Endothelial cell of umbilical vein (primary cell): ENCODE data around the gene SMTNL1. TPM values are rescaled to one million over a fixed set of nuclear protein-coding genes. Genes with fewer than 3 reads are reported as not detected.

Experiments used
- BruUV-seq: library from RNA; stranded (reverse); fragments of 400-500 nt; replicated peaks from 2 replicates; lab custom pipeline; 2021; lab: Mats Ljungman, UMichigan
- CTCF ChIA-PET: fragments of 300-600, 350-600 bp; sonication (Branson Sonifier 250); formaldehyde crosslinking; loops from one replicate; lab custom pipeline; 2021; ENCODE audit warnings: antibody characterized with exemption, inconsistent platforms; lab: Charles Lee
- POLR2A ChIA-PET: fragments of 300-600, 350-600 bp; sonication (Branson Sonifier 250); formaldehyde crosslinking; loops from one replicate; lab custom pipeline; 2021; ENCODE audit warnings: antibody characterized with exemption, inconsistent platforms; lab: Charles Lee
- DNase-seq: peaks from one replicate; pipeline ENCODE4 v3.0.0-alpha.2; 2011; ENCODE audit warnings: low read depth, low spot score
- FAIRE-seq: peaks from 2 replicates; lab custom pipeline; 2011; peaks lifted over from hg19 to GRCh38; lab: Jason Lieb, UNC
- H2AFZ ChIP-seq: 2 replicates; pipeline ENCODE4 v1.6.0; 2012; ENCODE audit warnings: low read depth, low read length, control low read depth, inconsistent platforms
- H3K27ac ChIP-seq: 2 replicates; pipeline ENCODE4 v1.5.1; 2011; ENCODE audit warnings: low read depth, mild to moderate bottlenecking, control low read depth, low read length, moderate library complexity; ENCODE audit not compliant: insufficient read depth
- H3K27me3 ChIP-seq, 2 experiments: 2 replicates each; pipeline versions ENCODE4 v1.6.0 to v1.6.1; 2011; ENCODE audit warnings: low read length in 2 of 2, mixed read lengths in 1 of 2; ENCODE audit not compliant: control insufficient read depth in 2 of 2, insufficient read depth in 2 of 2
- H3K36me3 ChIP-seq, 2 experiments: 2 replicates in 1 of 2; 3 replicates in 1 of 2; pipeline ENCODE4 v1.5.1; 2011; ENCODE audit warnings: low read length in 2 of 2, mild to moderate bottlenecking in 1 of 2, moderate library complexity in 1 of 2; ENCODE audit not compliant: control insufficient read depth in 2 of 2, insufficient read depth in 2 of 2; ENCODE audit errors: extremely low read depth in 1 of 2
- H3K4me1 ChIP-seq: 3 replicates; pipeline ENCODE4 v1.5.1; 2011; ENCODE audit warnings: mild to moderate bottlenecking, low read length; ENCODE audit not compliant: control insufficient read depth, insufficient read depth; ENCODE audit errors: extremely low read depth
- H3K4me2 ChIP-seq: 2 replicates; pipeline ENCODE4 v1.6.1; 2011; ENCODE audit warnings: low read length, control low read depth, mixed read lengths; ENCODE audit not compliant: insufficient read depth
- H3K4me3 ChIP-seq, 3 experiments: fragments of 200-600 bp in 1 of 3; sonication (generic), shearing (Covaris generic) in 1 of 3; replicated peaks in 1 of 3; 2 replicates each; pipeline ENCODE4 v1.5.1; 2011 to 2016; ENCODE audit warnings: control low read depth in 3 of 3, low read length in 3 of 3, mild to moderate bottlenecking in 2 of 3, inconsistent platforms in 1 of 3, low read depth in 1 of 3, moderate library complexity in 1 of 3; ENCODE audit not compliant: insufficient read depth in 1 of 3
- H3K79me2 ChIP-seq: 2 replicates; pipeline ENCODE4 v1.6.0; 2012; ENCODE audit warnings: low read length, inconsistent platforms; ENCODE audit not compliant: control insufficient read depth, insufficient read depth
- H3K9ac ChIP-seq: replicated peaks from 2 replicates; pipeline ENCODE3; 2011; ENCODE audit warnings: low read length, control low read depth; ENCODE audit not compliant: insufficient read depth; ENCODE audit errors: extremely low read depth
- H3K9me1 ChIP-seq: replicated peaks from 3 replicates; pipeline ENCODE4 v1.6.0; 2011; ENCODE audit warnings: mild to moderate bottlenecking, low read length; ENCODE audit not compliant: control insufficient read depth, insufficient read depth; ENCODE audit errors: extremely low read depth
- H3K9me3 ChIP-seq: replicated peaks from 2 replicates; pipeline ENCODE4 v1.5.1; 2012; ENCODE audit warnings: low read length, inconsistent platforms; ENCODE audit not compliant: control insufficient read depth, insufficient read depth
- H4K20me1 ChIP-seq: replicated peaks from 2 replicates; pipeline ENCODE3; 2011; ENCODE audit warnings: mild to moderate bottlenecking, low read length; ENCODE audit not compliant: control insufficient read depth, insufficient read depth; ENCODE audit errors: extremely low read depth
- EZH2 ChIP-seq: IDR thresholded peaks from 2 replicates; pipeline ENCODE4 v1.6.1; 2012; ENCODE audit warnings: borderline replicate concordance, low read depth, mild to moderate bottlenecking, moderate library complexity, low read length, inconsistent platforms; ENCODE audit not compliant: severe bottlenecking
- FOS ChIP-seq: IDR thresholded peaks from 2 replicates; pipeline ENCODE4 v1.6.1; 2011; ENCODE audit warnings: mild to moderate bottlenecking, low read length, moderate library complexity, borderline replicate concordance; ENCODE audit not compliant: insufficient read depth
- GATA2 ChIP-seq: IDR thresholded peaks from 2 replicates; pipeline ENCODE4 v1.7.0; 2011; ENCODE audit warnings: low read depth, mild to moderate bottlenecking, moderate library complexity, mixed read lengths, low read length; ENCODE audit not compliant: insufficient read length, insufficient read depth
- JUN ChIP-seq: IDR thresholded peaks from 2 replicates; pipeline ENCODE4 v1.6.1; 2011; ENCODE audit warnings: borderline replicate concordance, low read depth; ENCODE audit not compliant: insufficient read length, insufficient read depth
- MYC ChIP-seq: IDR thresholded peaks from one replicate; pipeline ENCODE4 v1.6.1; 2011; ENCODE audit warnings: mild to moderate bottlenecking, low read depth, low read length
- POLR2A ChIP-seq: IDR thresholded peaks from 2 replicates; pipeline ENCODE4 v1.6.1; 2012; ENCODE audit warnings: low read depth, mild to moderate bottlenecking, control low read depth, low read length
- POLR2AphosphoS5 ChIP-seq: IDR thresholded peaks from 2 replicates; pipeline ENCODE4 v1.6.1; 2012; ENCODE audit warnings: low read depth, mild to moderate bottlenecking, control low read depth, low read length, moderate library complexity; ENCODE audit not compliant: insufficient read depth
- dilution Hi-C: fragments of 300-500 bp; cut with MboI; formaldehyde crosslinking; loops from one replicate; pipeline ENCODE4 v1.15.0; 2019; ENCODE audit warnings: low sequenced_read_pairs; ENCODE audit not compliant: extremely low pct_ligation_motif_present
- intact Hi-C: fragments of 100-400 bp; cut with micrococcal nuclease; formaldehyde crosslinking; loops from one replicate; pipeline ENCODE4 v1.10.0; 2022
- polyA plus RNA-seq, 4 experiments: library from polyadenylated mRNA; depleted of rRNA in 3 of 4; stranded (reverse) in 3 of 4; unstranded in 1 of 4; fragments of >200 nt; gene quantifications; 2 replicates each; pipeline versions ENCODE4 v1.2.1 to v1.2.3, GENCODE V29; 2011 to 2012; ENCODE audit warnings: missing spikeins in 1 of 4
- total RNA-seq: library from RNA; stranded (reverse); gene quantifications from 2 replicates; pipeline ENCODE4 v1.2.3, GENCODE V29; 2021
- TF ChIP-seq, protein P1 (sequence below), 2 donors: IDR thresholded peaks; 1 replicate in 1 of 2; 2 replicates in 1 of 2; pipeline ENCODE4 v1.5.1; 2011; ENCODE audit warnings: low read length in 2 of 2, mild to moderate bottlenecking in 2 of 2, moderate library complexity in 2 of 2, control low read depth in 1 of 2, inconsistent platforms in 1 of 2, low read depth in 1 of 2; ENCODE audit not compliant: insufficient read depth in 1 of 2; ENCODE audit errors: extremely low read depth in 1 of 2
- TF ChIP-seq, protein P2 (sequence below): IDR thresholded peaks from 2 replicates; pipeline ENCODE4 v1.6.1; 2011; ENCODE audit not compliant: insufficient read depth, insufficient read length

Gene SMTNL1
- total and polyA plus RNA-seq, 2 donors (not counting 3 experiments of a cell fraction or from before 2014, with no cell fraction given) = not detected

DNA sequence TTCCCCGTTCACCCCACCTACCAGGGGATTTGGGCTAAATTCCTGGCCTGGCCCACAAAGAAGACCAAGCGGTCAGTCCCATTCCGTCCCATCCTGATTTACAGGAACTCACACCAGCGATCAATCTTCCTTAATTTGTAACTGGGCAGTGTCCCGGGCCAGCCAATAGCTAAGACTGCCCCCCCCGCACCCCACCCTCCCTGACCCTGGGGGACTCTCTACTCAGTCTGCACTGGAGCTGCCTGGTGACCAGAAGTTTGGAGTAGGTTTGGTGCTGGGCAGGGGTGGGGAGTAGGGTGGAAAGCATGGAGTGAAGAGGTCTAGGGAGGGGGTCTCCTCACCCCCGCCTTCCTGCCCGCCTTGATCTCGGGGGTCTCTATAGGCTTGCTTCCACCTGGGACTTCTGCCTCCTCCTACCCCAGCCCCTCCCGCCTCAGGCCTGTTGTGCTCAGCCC, 60.1 kb downstream of the SMTNL1 start, which contains the start of gene SERPING1:
Gene SERPING1 (plus strand): TSS at position 225 of the 455 bp plus-strand sequence. CDS start 586 bp downstream, outside the sequence.
- dilution Hi-C loops = no loop called here
- no peak for FAIRE-seq
- H3K4me3 ChIP-seq = no peak within 1 kb of the TSS
- no peak within 1 kb of the TSS for H3K4me2 ChIP-seq
- no peaks in the 10 kb centered on the region for H3K9me3 ChIP-seq
- H4K20me1 ChIP-seq = no peaks in the 10 kb centered on the region
- H2AFZ ChIP-seq = no peak within 1 kb of the TSS
- H3K27me3 ChIP-seq = peaks cover 22 to 31% of the 10 kb centered on the region in 2 experiments
- no TSS peak for BruUV-seq
- ChIA-PET CTCF (interaction anchor here (0.6 to 1.2 kb wide), 2 partner anchors 43 to 46 kb away, joined by 3 to 7 read pairs; no protein-coding TSS in a partner anchor), POLR2A (no interaction called here)
- no peaks in the 10 kb centered on the region for H3K4me1 ChIP-seq
- intact Hi-C loops = no loop called here
- no peaks in the 10 kb centered on the region for H3K36me3 ChIP-seq
- H3K9ac ChIP-seq = no peak within 1 kb of the TSS
- no peaks in the 10 kb centered on the region for H3K79me2 ChIP-seq
- no peaks in the 10 kb centered on the region for H3K9me1 ChIP-seq
- no peak within 1 kb of the TSS for H3K27ac ChIP-seq
- DNase-seq = no peak
- TF ChIP-seq GATA2 = no peak
- no peak for TF ChIP-seq EZH2
- TF ChIP-seq POLR2AphosphoS5 = no peak
- TF ChIP-seq JUN = no peak
- TF ChIP-seq, protein P1, sequence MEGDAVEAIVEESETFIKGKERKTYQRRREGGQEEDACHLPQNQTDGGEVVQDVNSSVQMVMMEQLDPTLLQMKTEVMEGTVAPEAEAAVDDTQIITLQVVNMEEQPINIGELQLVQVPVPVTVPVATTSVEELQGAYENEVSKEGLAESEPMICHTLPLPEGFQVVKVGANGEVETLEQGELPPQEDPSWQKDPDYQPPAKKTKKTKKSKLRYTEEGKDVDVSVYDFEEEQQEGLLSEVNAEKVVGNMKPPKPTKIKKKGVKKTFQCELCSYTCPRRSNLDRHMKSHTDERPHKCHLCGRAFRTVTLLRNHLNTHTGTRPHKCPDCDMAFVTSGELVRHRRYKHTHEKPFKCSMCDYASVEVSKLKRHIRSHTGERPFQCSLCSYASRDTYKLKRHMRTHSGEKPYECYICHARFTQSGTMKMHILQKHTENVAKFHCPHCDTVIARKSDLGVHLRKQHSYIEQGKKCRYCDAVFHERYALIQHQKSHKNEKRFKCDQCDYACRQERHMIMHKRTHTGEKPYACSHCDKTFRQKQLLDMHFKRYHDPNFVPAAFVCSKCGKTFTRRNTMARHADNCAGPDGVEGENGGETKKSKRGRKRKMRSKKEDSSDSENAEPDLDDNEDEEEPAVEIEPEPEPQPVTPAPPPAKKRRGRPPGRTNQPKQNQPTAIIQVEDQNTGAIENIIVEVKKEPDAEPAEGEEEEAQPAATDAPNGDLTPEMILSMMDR (IDR thresholded peaks at IDR 0.05; ENCODE audit: extremely low read depth in 1 of 2, insufficient read depth in 1 of 2, low read depth in 1 of 2, low read length in 2 of 2) = no peak
- no peak for TF ChIP-seq FOS
- TF ChIP-seq, protein P2, sequence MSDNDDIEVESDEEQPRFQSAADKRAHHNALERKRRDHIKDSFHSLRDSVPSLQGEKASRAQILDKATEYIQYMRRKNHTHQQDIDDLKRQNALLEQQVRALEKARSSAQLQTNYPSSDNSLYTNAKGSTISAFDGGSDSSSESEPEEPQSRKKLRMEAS = no peak
- no peak for TF ChIP-seq POLR2A
- no peak for TF ChIP-seq MYC
